Ascending aorta (tissue), 2 donors: ENCODE results near the gene OR12D3. TPM values are rescaled to one million over a fixed set of nuclear protein-coding genes. Genes with fewer than 3 reads are reported as not detected.

Experiments
- DNase-seq, 2 donors: peaks; one replicate each; pipeline ENCODE4 v3.0.0-alpha.2; 2019; ENCODE audit warnings: low spot score in 2 of 2
- H3K27ac ChIP-seq, 2 donors: fragments of 200-600 bp; sonication (generic); one replicate each; pipeline ENCODE4 v1.5.1; 2016 to 2017; ENCODE audit warnings: mild to moderate bottlenecking in 1 of 2
- H3K27me3 ChIP-seq: fragments of 200-600 bp; sonication (generic); one replicate; pipeline ENCODE4 v1.5.1; 2017
- H3K36me3 ChIP-seq, 2 donors: fragments of 200-600 bp; sonication (generic); one replicate each; pipeline ENCODE4 v1.5.1; 2016
- H3K4me1 ChIP-seq, 2 donors: fragments of 200-600 bp; sonication (generic); one replicate each; pipeline ENCODE4 v1.5.1; 2016 to 2017; ENCODE audit warnings: mild to moderate bottlenecking in 1 of 2
- H3K4me3 ChIP-seq, 2 donors: fragments of 200-600 bp; sonication (generic); one replicate each; pipeline ENCODE4 v1.5.1; 2016 to 2017; ENCODE audit warnings: mild to moderate bottlenecking in 1 of 2
- H3K9me3 ChIP-seq, 2 donors: fragments of 200-600 bp; sonication (generic); one replicate each; pipeline ENCODE4 v1.5.1; 2016
- CTCF ChIP-seq, 3 experiments: fragments of 200-600 bp in 2 of 3; fragments of 450-650 bp in 1 of 3; sonication (generic) in 2 of 3; IDR thresholded peaks; one replicate each; pipeline ENCODE4 v1.5.1; 2016 to 2019; ENCODE audit warnings: antibody characterized with exemption in 3 of 3, mild to moderate bottlenecking in 1 of 3, moderate library complexity in 1 of 3
- intact Hi-C: fragments of 100-400 bp; cut with DNase I; formaldehyde crosslinking; loops from one replicate; pipeline ENCODE4 v1.15.1; 2023
- total RNA-seq: library from RNA; depleted of rRNA; stranded (reverse); fragments of >200 nt; gene quantifications from one replicate; pipeline ENCODE4 v1.1.0, GENCODE V29; 2016

The OR12D3 gene
- total RNA-seq, 1 donor from 2014 or later = not detected

- H3K27me3 ChIP-seq = no peaks in the 10 kb centered on the region
- intact Hi-C loops = no loop called here
- no peak overlapping the region for H3K27ac ChIP-seq
- no peak for DNase-seq
- H3K4me3 ChIP-seq = no peak overlapping the region
- H3K9me3 ChIP-seq = no peaks in the 10 kb centered on the region
- TF ChIP-seq CTCF (IDR thresholded peaks at IDR 0.05) = no peak
- no peaks in the 10 kb centered on the region for H3K4me1 ChIP-seq
- H3K36me3 ChIP-seq = no peaks in the 10 kb centered on the region
These were observed 28.7 kb upstream of the OR12D3 start for GRCh38 chr6:29403801-29404200.

DNA sequence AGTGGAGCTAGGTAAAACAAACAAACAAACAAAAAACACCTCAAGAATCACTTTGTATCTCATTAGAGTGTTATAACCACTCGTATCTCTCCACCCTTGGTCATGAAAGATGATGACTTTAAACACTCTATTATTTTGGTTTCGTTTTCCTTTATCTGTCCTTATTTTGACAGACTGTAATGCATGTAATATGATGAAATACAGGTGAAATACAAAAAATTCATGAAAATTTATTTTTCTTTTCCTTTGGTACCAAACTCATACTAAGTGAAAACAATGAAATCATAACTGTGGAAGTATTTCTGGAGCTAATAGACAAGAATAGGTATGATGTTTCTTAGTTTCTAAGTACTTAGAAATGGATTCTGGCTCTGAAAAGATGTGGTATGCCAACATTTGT lies 24.4 kb upstream of the OR12D3 start:
- DNase-seq = no peak
- intact Hi-C loops = no loop called here
- Histone ChIP-seq H3K27ac (no peak overlapping the region), H3K4me3 (no peak overlapping the region), H3K27me3 (no peaks in the 10 kb centered on the region), H3K9me3 (no peaks in the 10 kb centered on the region), H3K4me1 (no peaks in the 10 kb centered on the region), H3K36me3 (no peaks in the 10 kb centered on the region)
- TF ChIP-seq CTCF (IDR thresholded peaks at IDR 0.05) = no peak

DNA sequence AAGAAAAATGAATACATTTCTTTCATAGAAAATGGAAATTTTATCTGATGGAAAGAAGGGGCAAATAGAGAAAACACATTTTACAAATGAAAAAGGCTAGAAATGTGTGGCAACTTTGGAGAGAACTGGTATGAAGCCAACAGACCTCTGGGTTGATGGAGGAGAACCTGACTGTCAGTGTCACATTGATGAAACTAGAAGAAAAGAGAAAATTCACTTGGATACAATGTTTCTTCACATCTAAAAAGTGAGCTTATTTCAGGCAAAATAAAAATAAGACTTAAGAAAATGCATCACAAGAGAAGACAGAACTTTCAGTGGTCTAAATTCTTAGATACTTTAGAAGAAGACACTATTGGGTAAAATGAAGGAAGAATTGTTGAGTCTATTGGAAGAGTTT lies 20.2 kb upstream of the OR12D3 start, which contains the start of gene OR12D2:
TSS of gene OR12D2 (plus strand) at position 301 of the 400 bp plus-strand sequence. CDS start 1,069 bp downstream, outside the sequence.
- DNase-seq = no peak
- intact Hi-C loops = no loop called here
- Histone ChIP-seq H3K36me3 (no peaks in the 10 kb centered on the region), H3K27ac (no peak within 1 kb of the TSS), H3K9me3 (no peaks in the 10 kb centered on the region), H3K4me3 (no peak within 1 kb of the TSS), H3K27me3 (no peaks in the 10 kb centered on the region), H3K4me1 (no peaks in the 10 kb centered on the region)
- TF ChIP-seq CTCF (IDR thresholded peaks at IDR 0.05) = no peak

DNA sequence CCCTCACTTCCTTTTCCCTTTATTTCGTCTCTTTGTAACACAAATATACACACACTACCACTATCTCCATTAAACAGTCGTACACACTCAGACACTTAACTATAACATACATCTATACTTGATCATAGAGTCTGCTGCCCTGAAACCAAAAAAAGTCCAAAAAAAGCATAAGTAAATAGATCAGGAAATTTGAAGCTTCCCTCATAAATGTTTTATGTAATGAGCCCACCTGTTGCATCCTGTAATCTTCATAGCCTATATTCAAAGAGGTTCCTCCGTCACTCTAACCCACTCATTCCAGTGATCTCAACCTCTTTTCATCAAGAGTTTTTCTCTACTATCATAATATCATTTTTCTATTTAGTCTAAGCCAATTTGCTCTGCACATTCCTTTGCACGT lies 13.4 kb upstream of the OR12D3 start:
- no peak for TF ChIP-seq CTCF (IDR thresholded peaks at IDR 0.05)
- H3K27ac ChIP-seq = no peak overlapping the region
- no peaks in the 10 kb centered on the region for H3K27me3 ChIP-seq
- intact Hi-C loops = no loop called here
- no peaks in the 10 kb centered on the region for H3K4me1 ChIP-seq
- no peaks in the 10 kb centered on the region for H3K9me3 ChIP-seq
- no peak overlapping the region for H3K4me3 ChIP-seq
- no peak for DNase-seq
- H3K36me3 ChIP-seq = no peaks in the 10 kb centered on the region

DNA sequence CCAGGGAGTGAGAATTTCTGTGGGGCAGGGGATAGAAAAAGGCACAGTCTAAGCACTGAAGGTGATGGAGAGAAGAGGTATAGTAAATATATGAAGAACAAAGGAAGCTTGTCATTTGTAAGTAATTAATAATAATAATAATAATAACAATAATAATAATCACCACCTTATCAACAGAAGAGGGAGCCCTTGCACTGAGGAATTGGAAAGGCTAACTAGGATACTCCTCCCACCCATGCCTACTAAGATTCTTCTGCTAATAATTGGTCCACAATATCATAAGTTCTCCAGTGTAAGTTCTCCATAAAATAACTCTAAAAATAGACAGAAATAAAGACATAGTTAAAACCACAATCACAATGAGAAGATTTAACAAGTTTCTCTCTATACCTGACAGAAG lies 912 bp upstream of the OR12D3 start:
- TF ChIP-seq CTCF (IDR thresholded peaks at IDR 0.05) = no peak
- no peak overlapping the region for H3K4me3 ChIP-seq
- DNase-seq = no peak

DNA sequence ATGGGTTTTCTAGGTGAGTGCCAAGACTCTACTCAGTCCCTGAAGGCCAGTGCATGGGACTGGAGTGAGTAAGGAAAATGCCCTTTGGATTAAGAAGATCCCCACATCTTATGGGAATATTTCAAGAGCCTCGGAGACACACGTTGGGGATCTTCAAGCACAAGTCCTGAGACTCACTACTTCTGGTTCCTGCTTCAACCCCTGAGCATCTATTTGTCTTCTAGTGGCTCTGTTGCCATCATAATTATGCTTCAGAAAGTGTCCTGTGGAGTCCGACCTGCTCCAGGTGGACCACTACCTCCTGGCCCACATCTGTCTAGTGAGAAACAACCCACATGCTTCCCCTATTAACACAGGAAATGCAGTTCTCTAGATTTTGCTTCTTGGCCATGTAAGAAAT lies 6.3 kb downstream of the OR12D3 start, which contains the start of gene OR5V1:
TSS of gene OR5V1 (minus strand) at position 101 of the 400 bp plus-strand sequence. CDS start 12,670 bp downstream, outside the sequence.
- intact Hi-C loops = no loop called here
- Histone ChIP-seq H3K4me3 (no peak within 1 kb of the TSS), H3K36me3 (no peaks in the 10 kb centered on the region), H3K27me3 (no peaks in the 10 kb centered on the region), H3K4me1 (no peaks in the 10 kb centered on the region), H3K9me3 (no peaks in the 10 kb centered on the region), H3K27ac (no peak within 1 kb of the TSS)
- TF ChIP-seq CTCF (IDR thresholded peaks at IDR 0.05) = no peak
- DNase-seq = no peak

More for the DNA sequence above, 912 bp upstream of the OR12D3 start:
- no peaks in the 10 kb centered on the region for H3K4me1 ChIP-seq
- no peaks in the 10 kb centered on the region for H3K9me3 ChIP-seq
- no peak overlapping the region for H3K27ac ChIP-seq
- intact Hi-C loops = no loop called here
- H3K36me3 ChIP-seq = no peaks in the 10 kb centered on the region
- H3K27me3 ChIP-seq = no peaks in the 10 kb centered on the region
